AG09319 (cell line): ENCODE measurements around the gene REV3L.

Experiments used
- DNase-seq: peaks from one replicate; pipeline ENCODE4 v3.0.0-alpha.2; 2010; ENCODE audit warnings: low read depth; ENCODE audit errors: extremely low read depth
- TF ChIP-seq, protein P1 (sequence below): IDR thresholded peaks from 2 replicates; pipeline ENCODE4 v1.5.1; 2011; ENCODE audit warnings: low read depth, mild to moderate bottlenecking, inconsistent platforms, low read length, moderate library complexity

The REV3L gene

DNA sequence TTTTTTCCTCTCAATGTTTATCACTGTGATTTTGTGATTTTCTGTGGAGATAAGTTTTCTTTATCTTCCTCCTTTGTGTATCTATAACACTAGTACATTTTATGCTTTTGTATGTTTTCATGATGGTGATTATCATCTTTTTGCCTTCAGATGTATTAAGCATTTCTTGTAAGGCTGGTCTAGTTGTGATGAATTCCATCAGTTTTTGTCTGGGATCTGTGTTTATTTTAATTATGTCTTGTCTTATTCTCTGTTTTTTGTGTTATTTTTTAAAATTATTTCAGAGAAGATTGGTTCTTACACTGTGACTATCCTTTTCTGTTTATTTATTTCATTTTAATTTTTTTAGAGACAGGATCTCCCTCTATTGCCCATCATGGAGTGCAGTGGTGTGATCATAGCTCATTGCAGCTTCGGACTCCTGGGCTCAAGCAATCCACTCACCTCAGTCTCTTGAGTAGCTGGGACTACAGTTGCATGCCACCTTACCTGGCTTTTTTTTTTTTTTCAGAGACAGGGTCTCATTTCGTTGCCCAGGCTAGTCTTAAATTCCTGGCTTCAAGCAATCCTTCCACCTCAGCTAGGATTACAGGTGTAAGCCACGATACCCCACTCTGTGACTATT is 208.3 kb downstream of the REV3L start:
- no peak for DNase-seq
- TF ChIP-seq, protein P1, sequence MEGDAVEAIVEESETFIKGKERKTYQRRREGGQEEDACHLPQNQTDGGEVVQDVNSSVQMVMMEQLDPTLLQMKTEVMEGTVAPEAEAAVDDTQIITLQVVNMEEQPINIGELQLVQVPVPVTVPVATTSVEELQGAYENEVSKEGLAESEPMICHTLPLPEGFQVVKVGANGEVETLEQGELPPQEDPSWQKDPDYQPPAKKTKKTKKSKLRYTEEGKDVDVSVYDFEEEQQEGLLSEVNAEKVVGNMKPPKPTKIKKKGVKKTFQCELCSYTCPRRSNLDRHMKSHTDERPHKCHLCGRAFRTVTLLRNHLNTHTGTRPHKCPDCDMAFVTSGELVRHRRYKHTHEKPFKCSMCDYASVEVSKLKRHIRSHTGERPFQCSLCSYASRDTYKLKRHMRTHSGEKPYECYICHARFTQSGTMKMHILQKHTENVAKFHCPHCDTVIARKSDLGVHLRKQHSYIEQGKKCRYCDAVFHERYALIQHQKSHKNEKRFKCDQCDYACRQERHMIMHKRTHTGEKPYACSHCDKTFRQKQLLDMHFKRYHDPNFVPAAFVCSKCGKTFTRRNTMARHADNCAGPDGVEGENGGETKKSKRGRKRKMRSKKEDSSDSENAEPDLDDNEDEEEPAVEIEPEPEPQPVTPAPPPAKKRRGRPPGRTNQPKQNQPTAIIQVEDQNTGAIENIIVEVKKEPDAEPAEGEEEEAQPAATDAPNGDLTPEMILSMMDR, result no peak

DNA sequence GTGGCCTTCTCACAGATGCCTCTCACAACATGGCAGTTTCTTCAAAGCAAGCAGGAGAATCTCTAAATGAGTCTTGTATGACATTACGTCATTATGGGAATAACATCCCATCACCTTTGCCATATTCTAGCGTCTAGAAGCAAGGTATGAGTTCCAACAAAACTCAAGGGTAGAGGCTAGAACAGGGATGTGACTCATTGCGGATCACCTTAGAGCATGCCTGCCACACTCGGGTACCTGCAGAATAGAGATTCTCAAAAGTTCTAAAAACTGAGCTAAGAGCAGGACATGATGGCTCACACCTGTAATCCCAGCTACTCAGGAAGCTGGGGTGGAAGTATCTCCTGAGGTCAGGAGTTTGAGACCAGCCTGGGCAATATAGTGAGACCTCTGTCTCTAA is 212.9 kb downstream of the REV3L start:
- TF ChIP-seq, protein P1, result no peak
- DNase-seq, result no peak

DNA sequence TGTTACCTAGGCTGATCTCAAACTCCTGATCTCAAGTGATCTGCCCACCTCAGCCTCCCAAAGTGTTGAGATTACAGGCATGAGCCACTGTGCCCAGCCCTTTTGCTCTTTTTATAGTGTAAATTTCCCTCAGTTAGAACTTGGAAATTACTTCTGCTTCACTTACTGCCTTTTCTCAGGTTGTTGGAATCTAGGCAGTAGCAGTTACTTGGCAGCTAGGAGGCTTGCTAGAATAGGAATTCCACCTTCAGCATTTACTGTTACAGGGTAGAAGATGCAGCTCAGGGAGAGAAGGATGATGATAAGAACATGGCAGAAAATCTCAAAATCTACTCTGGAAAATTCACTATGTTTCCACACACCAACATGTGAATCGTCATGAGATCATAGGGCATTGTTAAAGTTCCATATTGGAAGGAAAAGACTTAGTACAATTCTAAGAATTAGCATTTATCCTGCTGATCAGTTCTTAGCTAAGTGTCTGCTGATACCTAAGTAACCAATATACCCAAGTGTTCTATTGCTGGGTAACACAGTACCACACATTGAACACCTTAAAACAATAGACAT is 213.5 kb downstream of the REV3L start:
- TF ChIP-seq, protein P1, result no peak
- no peak for DNase-seq

DNA sequence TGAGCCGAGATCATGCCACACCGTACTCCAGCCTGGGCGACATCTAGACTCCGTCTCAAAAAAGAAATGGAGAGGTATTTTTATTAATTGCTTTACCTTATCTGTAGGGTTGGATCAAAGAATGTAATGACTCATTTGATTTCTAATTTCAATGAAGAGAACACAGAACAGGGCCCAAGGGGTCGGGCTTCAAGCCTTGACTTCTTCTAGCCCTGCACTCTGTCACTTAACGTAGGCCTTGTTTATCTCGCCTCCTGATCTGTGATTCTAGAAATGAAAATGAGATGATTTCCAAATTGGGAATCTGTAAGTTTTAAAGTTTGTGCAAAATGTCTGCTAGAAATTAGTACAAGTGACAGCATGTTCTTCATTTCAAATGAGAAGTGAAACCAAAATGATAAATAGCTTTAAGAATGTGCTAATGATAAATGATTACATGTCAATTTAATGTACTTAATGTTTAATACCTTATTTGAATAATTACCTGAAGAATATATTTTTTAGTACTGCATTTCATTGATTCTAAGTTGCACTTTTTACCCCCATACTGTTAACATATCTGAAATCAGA is 215.2 kb downstream of the REV3L start:
- TF ChIP-seq, protein P1, result no peak
- no peak for DNase-seq

DNA sequence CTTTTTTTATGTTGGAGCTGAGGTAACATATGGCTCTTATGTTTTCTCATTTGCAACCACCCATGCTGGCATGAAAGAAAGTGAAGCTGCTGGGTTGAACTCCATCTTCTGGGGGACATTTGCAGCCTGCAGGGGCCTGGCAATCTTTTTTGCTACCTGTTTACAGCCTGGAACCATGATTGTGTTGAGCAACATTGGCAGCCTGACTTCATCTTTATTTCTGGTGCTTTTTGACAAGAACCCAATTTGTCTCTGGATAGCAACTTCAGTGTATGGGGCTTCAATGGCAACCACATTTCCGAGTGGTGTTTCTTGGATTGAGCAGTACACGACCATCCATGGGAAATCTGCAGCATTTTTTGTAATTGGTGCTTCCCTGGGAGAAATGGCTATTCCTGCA is 216.7 kb downstream of the REV3L start:
- no peak for DNase-seq
- TF ChIP-seq, protein P1, result no peak

DNA sequence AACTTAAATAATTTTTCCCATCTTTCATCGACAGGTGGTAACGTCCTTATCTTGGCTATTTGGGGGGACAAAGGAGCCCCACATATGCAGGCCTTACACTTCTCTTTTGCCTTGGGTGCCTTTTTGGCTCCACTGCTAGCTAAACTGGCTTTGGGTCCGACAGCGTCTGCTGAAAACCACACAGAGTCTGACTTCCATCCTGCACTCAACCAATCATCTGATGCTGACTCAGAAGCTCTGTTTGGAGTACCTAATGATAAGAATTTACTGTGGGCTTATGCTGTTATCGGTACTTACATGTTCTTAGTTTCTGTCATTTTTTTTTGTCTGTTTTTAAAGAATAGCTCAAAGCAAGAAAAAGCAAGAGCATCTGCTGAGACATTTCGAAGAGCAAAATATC is 217.2 kb downstream of the REV3L start:
- TF ChIP-seq, protein P1, result no peak
- DNase-seq, result no peak

DNA sequence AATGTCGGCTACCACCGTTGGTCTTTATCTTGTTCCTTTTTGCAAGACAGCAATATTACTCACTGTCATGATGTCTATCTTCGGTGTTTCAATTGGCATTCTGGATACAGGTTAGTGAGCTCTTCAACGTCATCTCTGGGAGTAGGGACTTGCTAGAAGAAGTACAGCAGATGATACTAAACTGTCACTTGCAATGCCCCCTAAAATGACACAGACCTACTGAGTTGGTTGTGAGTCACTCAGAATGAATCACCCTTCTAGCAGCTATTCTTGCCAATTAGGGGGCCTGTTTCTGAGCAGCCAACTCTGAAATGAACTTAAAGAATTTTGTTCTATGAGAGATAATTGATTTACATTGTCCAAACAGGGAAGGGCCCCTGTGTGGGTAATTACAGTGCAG is 219.2 kb downstream of the REV3L start:
- no peak for DNase-seq

More for the DNA sequence above, 219.2 kb downstream of the REV3L start:
- TF ChIP-seq, protein P1, result no peak
